Spleen (tissue), 13 donors: ENCODE data around the gene KCTD21. TPM values are rescaled to one million over a fixed set of nuclear protein-coding genes. Genes with fewer than 3 reads are reported as not detected.
"Not testable (repeated sequence)": the region's sequence is repeated elsewhere in the genome, so short reads cannot be mapped to it uniquely, and the experiment has no call there.

Experiments
- DNase-seq: peaks from one replicate; pipeline ENCODE4 v3.0.0-alpha.2; 2020
- H3K27ac ChIP-seq, 8 donors: fragments of 200-600 bp; sonication (generic) in 7 of 8; 1 replicate in 4 of 8; 2 replicates in 4 of 8; pipeline versions ENCODE4 v1.5.0 to v1.8.0; 2016 to 2021; ENCODE audit warnings: inconsistent platforms in 4 of 8, mild to moderate bottlenecking in 4 of 8, moderate library complexity in 1 of 8
- H3K27me3 ChIP-seq, 7 donors: fragments of 200-600 bp; sonication (generic) in 6 of 7; replicated peaks in 1 of 7; 1 replicate in 4 of 7; 2 replicates in 3 of 7; pipeline versions ENCODE4 v1.5.0 to v1.8.0; 2016 to 2021; ENCODE audit warnings: inconsistent platforms in 3 of 7, mild to moderate bottlenecking in 1 of 7
- H3K36me3 ChIP-seq, 6 donors: fragments of 200-600 bp; sonication (generic) in 5 of 6; 1 replicate in 4 of 6; 2 replicates in 2 of 6; pipeline versions ENCODE4 v1.5.0 to v1.8.0; 2016 to 2021; ENCODE audit warnings: inconsistent platforms in 2 of 6
- H3K4me1 ChIP-seq, 6 donors: fragments of 200-600 bp; sonication (generic) in 5 of 6; 1 replicate in 3 of 6; 2 replicates in 3 of 6; pipeline versions ENCODE4 v1.5.0 to v1.8.0; 2016 to 2021; ENCODE audit warnings: inconsistent platforms in 3 of 6
- H3K4me3 ChIP-seq, 8 donors: fragments of 200-600 bp; sonication (generic) in 7 of 8; 1 replicate in 4 of 8; 2 replicates in 4 of 8; pipeline versions ENCODE4 v1.5.0 to v1.8.0; 2016 to 2021; ENCODE audit warnings: inconsistent platforms in 4 of 8, mild to moderate bottlenecking in 4 of 8, moderate library complexity in 2 of 8
- H3K9me3 ChIP-seq, 8 donors: fragments of 200-600 bp; sonication (generic) in 7 of 8; 1 replicate in 4 of 8; 2 replicates in 4 of 8; pipeline versions ENCODE4 v1.5.0 to v1.8.0; 2016 to 2021; ENCODE audit warnings: inconsistent platforms in 4 of 8
- CTCF ChIP-seq, 11 experiments: fragments of 200-600 bp in 7 of 11; fragments of 450-650 bp in 4 of 11; sonication (generic) in 4 of 11; IDR thresholded peaks in 8 of 11; conservative IDR thresholded peaks in 3 of 11; 1 replicate in 7 of 11; 2 replicates in 4 of 11; pipeline versions ENCODE4 v1.4.0 to v1.8.0; 2016 to 2021; ENCODE audit warnings: antibody characterized with exemption in 11 of 11, inconsistent platforms in 4 of 11, mild to moderate bottlenecking in 1 of 11
- POLR2A ChIP-seq, 3 donors: fragments of 450-650 bp; IDR thresholded peaks; one replicate each; pipeline ENCODE4 v1.5.1; 2017; ENCODE audit warnings: antibody characterized with exemption in 3 of 3, mild to moderate bottlenecking in 1 of 3
- POLR2AphosphoS5 ChIP-seq, 3 donors: sonication (generic); formaldehyde crosslinking; IDR thresholded peaks; one replicate each; pipeline ENCODE4 v1.5.1; 2017; ENCODE audit warnings: antibody characterized with exemption in 3 of 3
- whole genome bisulfite sequencing, 5 donors: extraction: QIAGEN DNeasy Blood & Tissue Kit in 3 of 5; methylation state at CpG; one replicate each; pipeline versions ENCODE4 v1.1.5 to v1.1.7; 2013 to 2018; 5-methylcytosine and 5-hydroxymethylcytosine counted together
- intact Hi-C: fragments of 100-400 bp; cut with DNase I; formaldehyde crosslinking; loops from one replicate; pipeline ENCODE4 v1.15.0; 2023; ENCODE audit warnings: low total_unique reads
- long read RNA-seq, 2 donors: transcript quantifications; one replicate each; lab custom pipeline, GENCODE V29; 2026
- polyA plus RNA-seq, 3 donors: library from polyadenylated mRNA; stranded (reverse); fragments of 200-250 nt; gene quantifications; one replicate each; pipeline ENCODE4 v1.2.1, GENCODE V29; 2013
- total RNA-seq, 7 donors: library from RNA; depleted of rRNA in 3 of 7; stranded (reverse); fragments of >200 nt in 3 of 7; fragmentation: NEBNext Ultra II Directional in 4 of 7; extraction: Animal tissue kit (Norgen Biotek cat#: 25700) in 4 of 7; gene quantifications; one replicate each; pipeline versions ENCODE4 v1.1.0 to v1.2.1, GENCODE V29; 2016 to 2021
- donor health status: healthy with polysubstance abuse.
- donor health status: DM: no; HTN: no; CAD: no; lungs with moderate emphysema.
- donor health status: DM: no; HTN: no; CAD: no.
- donor health status: Bipolar disorder and iron deficiency.
- donor health status: healthy.
- donor health status: DM: no; HTN: no; CAD: no.
- donor health status: DM: yes; HTN: yes; CAD: no.

The KCTD21 gene
- 10 to 100 TPM in 2 of 7 donors, 1 to 10 TPM in 5; 6.0 to 13.6 (median 7.2) TPM for total RNA-seq
- 1 to 10 TPM; 1.2 to 3.4 (median 1.4) TPM for polyA plus RNA-seq
- long read RNA-seq, donor 1, partial matches to known transcripts, result 0 of 1 reads
- long read RNA-seq, donor 1, other reads (novel, unspliced or antisense), result 0 of 1 reads
- long read RNA-seq, donor 2, result 0 reads

GRCh38 chr11:78188286-78189173, at the start of gene KCTD21, which contains the start of gene USP35:
Gene KCTD21 (minus strand): TSS chr11:78188626. CDS start chr11:78174554, 14,072 bp downstream.
Gene USP35 (plus strand): TSS chr11:78188919. CDS start chr11:78196246, 7,327 bp downstream.
- Histone ChIP-seq H3K4me3 (peak within 1 kb of the TSS; percentile 85 to 99 (median 95)), H3K36me3 (peaks cover 0 to 12% (median 0%) of the 10 kb centered on the region in 6 donors), H3K27me3 (no peaks in the 10 kb centered on the region), H3K9me3 (no peaks in the 10 kb centered on the region), H3K4me1 (peaks cover 15 to 69% (median 44%) of the 10 kb centered on the region in 6 donors), H3K27ac (peak within 1 kb of the TSS; percentile 24 to 95 (median 88))
- WGBS, 5 donors, result 0 to 2% (median 1%) methylated on average over 24 to 74 of the region's 74 CpGs
- intact Hi-C loops, result no loop called here
- peak; percentile 99 for DNase-seq
- TF ChIP-seq POLR2A (IDR thresholded peaks at IDR 0.05) (peak in 2 of 3 donors; percentile 48 to 78), CTCF (IDR thresholded peaks at IDR 0.05 in 8 of 11, conservative IDR thresholded peaks at IDR 0.05 in 3 of 11) (peak in 3 of 11 experiments; percentile 19 to 35 (median 23)), POLR2AphosphoS5 (IDR thresholded peaks at IDR 0.05) (peak; percentile 96 to 97 (median 97))

- no peak overlapping the region for H3K27ac ChIP-seq
- intact Hi-C loops, result no loop called here
- H3K4me3 ChIP-seq, result no peak overlapping the region
- DNase-seq, result no peak
- no peaks in the 10 kb centered on the region for H3K27me3 ChIP-seq
- peaks cover 0 to 6% (median 0%) of the 10 kb centered on the region in 6 donors for H3K36me3 ChIP-seq
- H3K9me3 ChIP-seq, result peaks cover 0 to 20% (median 18%) of the 10 kb centered on the region in 8 donors
- no peaks in the 10 kb centered on the region for H3K4me1 ChIP-seq
- no peak for TF ChIP-seq POLR2AphosphoS5 (IDR thresholded peaks at IDR 0.05)
- TF ChIP-seq POLR2A (IDR thresholded peaks at IDR 0.05), result no peak
- no peak for TF ChIP-seq CTCF (IDR thresholded peaks at IDR 0.05 in 8 of 11, conservative IDR thresholded peaks at IDR 0.05 in 3 of 11)
Observed at GRCh38 chr11:78237293-78238046, 49.0 kb upstream of the KCTD21 start.

- intact Hi-C loops, result no loop called here
- Histone ChIP-seq H3K36me3 (no peaks in the 10 kb centered on the region), H3K27ac (no peak overlapping the region), H3K4me1 (peaks cover 0 to 6% (median 0%) of the 10 kb centered on the region in 6 donors), H3K4me3 (no peak overlapping the region), H3K27me3 (no peaks in the 10 kb centered on the region), H3K9me3 (no peaks in the 10 kb centered on the region)
- 74 to 95% (median 81%) methylated on average over 5 of the region's 5 CpGs for WGBS, 5 donors
- TF ChIP-seq CTCF (IDR thresholded peaks at IDR 0.05 in 8 of 11, conservative IDR thresholded peaks at IDR 0.05 in 3 of 11) (no peak), POLR2A (IDR thresholded peaks at IDR 0.05) (no peak), POLR2AphosphoS5 (IDR thresholded peaks at IDR 0.05) (no peak)
- DNase-seq, result no peak
Observed at GRCh38 chr11:78234006-78234405, 45.6 kb upstream of the KCTD21 start.

- H3K4me3 ChIP-seq, DNase-seq, H3K27me3 ChIP-seq, intact Hi-C loops, H3K9me3 ChIP-seq, H3K27ac ChIP-seq, H3K36me3 ChIP-seq: not testable (repeated sequence)
- WGBS, 5 donors, result 96 to 98% (median 97%) methylated on average over 6 of the region's 6 CpGs
- H3K4me1 ChIP-seq, result peaks cover 0 to 14% (median 6%) of the 10 kb centered on the region in 6 donors
Observed at GRCh38 chr11:78233046-78233445, 44.6 kb upstream of the KCTD21 start.
